Esophagus (tissue), 2 donors: Measurements from ENCODE around the gene SPATA6. TPM values are rescaled to one million over a fixed set of nuclear protein-coding genes. Genes with fewer than 3 reads are reported as not detected.

Experiments used
- H3K27ac ChIP-seq, 2 donors: one replicate each; pipeline ENCODE4 v1.5.1; 2013; ENCODE audit warnings: low read depth in 2 of 2, mild to moderate bottlenecking in 2 of 2, inconsistent platforms in 1 of 2, low read length in 1 of 2, moderate library complexity in 1 of 2
- H3K27me3 ChIP-seq, 2 donors: one replicate each; pipeline ENCODE4 v1.6.1; 2013; ENCODE audit warnings: low read length in 2 of 2, control low read depth in 1 of 2, mild to moderate bottlenecking in 1 of 2; ENCODE audit not compliant: insufficient read depth in 2 of 2, control insufficient read depth in 1 of 2
- H3K36me3 ChIP-seq, 2 donors: one replicate each; pipeline ENCODE4 v1.6.1; 2013; ENCODE audit warnings: low read length in 1 of 2; ENCODE audit not compliant: control insufficient read depth in 2 of 2, insufficient read depth in 2 of 2
- H3K4me1 ChIP-seq, 2 donors: one replicate each; pipeline ENCODE4 v1.6.1; 2013; ENCODE audit warnings: low read length in 1 of 2; ENCODE audit not compliant: control insufficient read depth in 2 of 2, insufficient read depth in 2 of 2
- H3K4me3 ChIP-seq, 2 donors: one replicate each; pipeline ENCODE4 v1.5.1; 2013; ENCODE audit warnings: low read length in 2 of 2, mild to moderate bottlenecking in 2 of 2, low read depth in 1 of 2, moderate library complexity in 1 of 2
- H3K9me3 ChIP-seq, 2 donors: one replicate each; pipeline ENCODE4 v1.6.1; 2013; ENCODE audit warnings: mild to moderate bottlenecking in 2 of 2, low read depth in 1 of 2, low read length in 1 of 2, moderate library complexity in 1 of 2; ENCODE audit not compliant: control insufficient read depth in 2 of 2, insufficient read depth in 1 of 2
- WGBS, 2 donors: extraction: QIAGEN DNeasy Blood & Tissue Kit; methylation state at CpG; one replicate each; pipeline ENCODE4 v1.1.7; 2013; 5-methylcytosine and 5-hydroxymethylcytosine counted together
- polyA plus RNA-seq, 2 donors: library from polyadenylated mRNA; stranded (reverse); fragments of 200-250 nt; gene quantifications; one replicate each; pipeline ENCODE4 v1.2.3, GENCODE V29; 2013
- donor health status: healthy with polysubstance abuse.
- donor health status: Bipolar disorder and iron deficiency.

The SPATA6 gene
- polyA plus RNA-seq, 2 donors = 1.3 to 1.6 TPM

- H3K4me3 ChIP-seq = no peak overlapping the region
- H3K27ac ChIP-seq = no peak overlapping the region
- WGBS, 2 donors = 78 to 81% methylated on average over 2 of the region's 2 CpGs
- no peaks in the 10 kb centered on the region for H3K4me1 ChIP-seq
- no peaks in the 10 kb centered on the region for H3K27me3 ChIP-seq
- no peaks in the 10 kb centered on the region for H3K9me3 ChIP-seq
- H3K36me3 ChIP-seq = no peaks in the 10 kb centered on the region
These were observed 75.8 kb downstream of the SPATA6 start for GRCh38 chr1:48396208-48396607.

- H3K4me1 ChIP-seq = no peaks in the 10 kb centered on the region
- no peak overlapping the region for H3K27ac ChIP-seq
- WGBS, 2 donors = 94 to 95% methylated on average over 2 of the region's 2 CpGs
- no peaks in the 10 kb centered on the region for H3K27me3 ChIP-seq
- H3K36me3 ChIP-seq = no peaks in the 10 kb centered on the region
- no peaks in the 10 kb centered on the region for H3K9me3 ChIP-seq
- no peak overlapping the region for H3K4me3 ChIP-seq
These were observed 80.1 kb downstream of the SPATA6 start for GRCh38 chr1:48391926-48392325.

GRCh38 chr1:48387409-48387808 lies 84.6 kb downstream of the SPATA6 start:
- H3K4me1 ChIP-seq = no peaks in the 10 kb centered on the region

GRCh38 chr1:48374785-48375184 lies 97.2 kb downstream of the SPATA6 start:
- H3K9me3 ChIP-seq = peaks cover 0 to 4% of the 10 kb centered on the region in 2 donors
- H3K27ac ChIP-seq = no peak overlapping the region
- H3K4me1 ChIP-seq = no peaks in the 10 kb centered on the region
- H3K27me3 ChIP-seq = no peaks in the 10 kb centered on the region
- H3K4me3 ChIP-seq = no peak overlapping the region
- H3K36me3 ChIP-seq = no peaks in the 10 kb centered on the region

More at GRCh38 chr1:48387409-48387808, 84.6 kb downstream of the SPATA6 start:
- Histone ChIP-seq H3K27ac (no peak overlapping the region), H3K9me3 (no peaks in the 10 kb centered on the region), H3K4me3 (no peak overlapping the region), H3K27me3 (no peaks in the 10 kb centered on the region), H3K36me3 (no peaks in the 10 kb centered on the region)
- 91 to 96% methylated on average over 3 of the region's 3 CpGs for WGBS, 2 donors

GRCh38 chr1:48371598-48371997 lies 100.4 kb downstream of the SPATA6 start:
- no peaks in the 10 kb centered on the region for H3K27me3 ChIP-seq
- H3K4me1 ChIP-seq = no peaks in the 10 kb centered on the region
- peaks cover 2 to 4% of the 10 kb centered on the region in 2 donors for H3K9me3 ChIP-seq
- no peak overlapping the region for H3K4me3 ChIP-seq
- no peak overlapping the region for H3K27ac ChIP-seq
- 90 to 92% methylated on average over 2 of the region's 2 CpGs for WGBS, 2 donors
- no peaks in the 10 kb centered on the region for H3K36me3 ChIP-seq

- no peak overlapping the region for H3K27ac ChIP-seq
- WGBS, 2 donors = 83 to 88% methylated on average over 7 of the region's 7 CpGs
- no peak overlapping the region for H3K4me3 ChIP-seq
- no peaks in the 10 kb centered on the region for H3K4me1 ChIP-seq
- no peaks in the 10 kb centered on the region for H3K27me3 ChIP-seq
- no peaks in the 10 kb centered on the region for H3K36me3 ChIP-seq
- no peaks in the 10 kb centered on the region for H3K9me3 ChIP-seq
These were observed 109.1 kb downstream of the SPATA6 start for GRCh38 chr1:48362901-48363300.

GRCh38 chr1:48356901-48357300 lies 115.1 kb downstream of the SPATA6 start:
- H3K36me3 ChIP-seq = no peaks in the 10 kb centered on the region
- no peak overlapping the region for H3K27ac ChIP-seq
- H3K9me3 ChIP-seq = no peaks in the 10 kb centered on the region
- H3K27me3 ChIP-seq = no peaks in the 10 kb centered on the region
- H3K4me1 ChIP-seq = no peaks in the 10 kb centered on the region
- no peak overlapping the region for H3K4me3 ChIP-seq

GRCh38 chr1:48344373-48344772 lies 127.6 kb downstream of the SPATA6 start:
- no peak overlapping the region for H3K27ac ChIP-seq
- no peak overlapping the region for H3K4me3 ChIP-seq
- no peaks in the 10 kb centered on the region for H3K4me1 ChIP-seq
- H3K9me3 ChIP-seq = no peaks in the 10 kb centered on the region
- 94 to 95% methylated on average over 4 of the region's 4 CpGs for WGBS, 2 donors
- no peaks in the 10 kb centered on the region for H3K27me3 ChIP-seq
- no peaks in the 10 kb centered on the region for H3K36me3 ChIP-seq

GRCh38 chr1:48341221-48341620 lies 130.8 kb downstream of the SPATA6 start:
- H3K4me1 ChIP-seq = no peaks in the 10 kb centered on the region
- no peak overlapping the region for H3K27ac ChIP-seq
- peaks cover 0 to 3% of the 10 kb centered on the region in 2 donors for H3K27me3 ChIP-seq
- H3K36me3 ChIP-seq = no peaks in the 10 kb centered on the region
- no peak overlapping the region for H3K4me3 ChIP-seq
- WGBS, 2 donors = 88 to 95% methylated on average over 3 of the region's 3 CpGs
- H3K9me3 ChIP-seq = no peaks in the 10 kb centered on the region

GRCh38 chr1:48338257-48338656 lies 133.7 kb downstream of the SPATA6 start:
- 58 to 63% methylated on average over 4 of the region's 4 CpGs for WGBS, 2 donors
- Histone ChIP-seq H3K4me3 (no peak overlapping the region), H3K9me3 (no peaks in the 10 kb centered on the region)

More at GRCh38 chr1:48338257-48338656, 133.7 kb downstream of the SPATA6 start:
- Histone ChIP-seq H3K27me3 (peaks cover 0 to 3% of the 10 kb centered on the region in 2 donors), H3K27ac (no peak overlapping the region), H3K4me1 (no peaks in the 10 kb centered on the region), H3K36me3 (no peaks in the 10 kb centered on the region)
